Breast epithelium (tissue), 3 donors: ENCODE results near the gene MDFIC2.

ENCODE experiments used
- POLR2A ChIP-seq: fragments of 450-650 bp; IDR thresholded peaks from one replicate; pipeline ENCODE4 v1.6.1; 2016; ENCODE audit warnings: antibody characterized with exemption, mild to moderate bottlenecking, moderate library complexity
- TF ChIP-seq, protein P1 (sequence below), 3 donors: fragments of 450-650 bp; IDR thresholded peaks; one replicate each; pipeline ENCODE4 v1.5.1; 2016 to 2017; ENCODE audit warnings: antibody characterized with exemption in 3 of 3, mild to moderate bottlenecking in 3 of 3, moderate library complexity in 3 of 3

DNA sequence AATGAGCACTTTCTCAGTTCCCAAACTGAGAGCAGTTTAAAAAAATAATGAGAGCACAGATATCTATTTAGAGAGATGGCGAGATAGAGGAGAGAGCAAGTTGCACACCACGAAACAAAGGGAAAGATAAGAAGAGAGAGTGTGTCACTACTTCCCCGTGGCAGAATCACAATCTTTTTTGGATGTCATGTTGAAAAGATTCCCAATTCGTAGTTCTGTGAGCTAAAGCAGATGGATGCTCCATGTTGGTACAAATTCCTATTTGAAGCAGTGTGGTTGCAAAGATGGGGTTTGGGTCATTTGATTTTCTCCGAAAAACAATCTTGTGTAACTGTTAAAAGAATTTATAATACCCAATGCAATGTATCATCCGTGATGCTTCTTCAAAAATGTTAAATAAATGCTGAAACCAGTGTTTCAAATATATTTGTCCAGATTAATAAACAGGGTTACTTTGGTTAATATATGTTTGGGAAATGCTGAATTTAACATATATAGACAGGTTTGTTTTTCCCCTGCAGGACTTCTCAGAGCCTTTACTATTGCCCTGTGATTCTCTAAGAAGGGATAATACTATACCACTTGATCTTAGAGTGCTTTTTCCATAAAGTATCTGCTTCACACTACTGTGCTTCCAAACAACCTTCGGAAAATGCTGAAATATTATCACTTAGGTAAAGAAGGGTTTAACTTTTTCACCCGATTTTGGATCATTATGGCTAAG lies 128.5 kb downstream of the MDFIC2 start:
- TF ChIP-seq, protein P1, sequence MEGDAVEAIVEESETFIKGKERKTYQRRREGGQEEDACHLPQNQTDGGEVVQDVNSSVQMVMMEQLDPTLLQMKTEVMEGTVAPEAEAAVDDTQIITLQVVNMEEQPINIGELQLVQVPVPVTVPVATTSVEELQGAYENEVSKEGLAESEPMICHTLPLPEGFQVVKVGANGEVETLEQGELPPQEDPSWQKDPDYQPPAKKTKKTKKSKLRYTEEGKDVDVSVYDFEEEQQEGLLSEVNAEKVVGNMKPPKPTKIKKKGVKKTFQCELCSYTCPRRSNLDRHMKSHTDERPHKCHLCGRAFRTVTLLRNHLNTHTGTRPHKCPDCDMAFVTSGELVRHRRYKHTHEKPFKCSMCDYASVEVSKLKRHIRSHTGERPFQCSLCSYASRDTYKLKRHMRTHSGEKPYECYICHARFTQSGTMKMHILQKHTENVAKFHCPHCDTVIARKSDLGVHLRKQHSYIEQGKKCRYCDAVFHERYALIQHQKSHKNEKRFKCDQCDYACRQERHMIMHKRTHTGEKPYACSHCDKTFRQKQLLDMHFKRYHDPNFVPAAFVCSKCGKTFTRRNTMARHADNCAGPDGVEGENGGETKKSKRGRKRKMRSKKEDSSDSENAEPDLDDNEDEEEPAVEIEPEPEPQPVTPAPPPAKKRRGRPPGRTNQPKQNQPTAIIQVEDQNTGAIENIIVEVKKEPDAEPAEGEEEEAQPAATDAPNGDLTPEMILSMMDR (IDR thresholded peaks at IDR 0.05), result no peak
- no peak for TF ChIP-seq POLR2A
